Loucy (cell line): Measurements from ENCODE around the gene CEP85L.

ENCODE experiments used
- CTCF ChIP-seq: fragments of 200-600 bp; sonication (generic); conservative IDR thresholded peaks from 2 replicates; pipeline ENCODE4 v1.5.1; 2014; ENCODE audit warnings: mild to moderate bottlenecking, antibody characterized with exemption, low read length
- EZH2phosphoT487 ChIP-seq: fragments of 200-600 bp; IDR thresholded peaks from 2 replicates; pipeline ENCODE4 v1.6.1; 2018; ENCODE audit warnings: antibody characterized with exemption, mild to moderate bottlenecking, moderate library complexity, borderline replicate concordance

GRCh38 chr6:118598324-118598723, 53.1 kb downstream of the CEP85L start:
- TF ChIP-seq CTCF (no peak), EZH2phosphoT487 (no peak)
